Endothelial cell of umbilical vein (primary cell): Measurements from ENCODE around the gene OR2M3. TPM values are rescaled to one million over a fixed set of nuclear protein-coding genes. Genes with fewer than 3 reads are reported as not detected.

Experiments used
- BruUV-seq: library from RNA; stranded (reverse); fragments of 400-500 nt; replicated peaks from 2 replicates; lab custom pipeline; 2021; lab: Mats Ljungman, UMichigan
- CTCF ChIA-PET: fragments of 300-600, 350-600 bp; sonication (Branson Sonifier 250); formaldehyde crosslinking; loops from one replicate; lab custom pipeline; 2021; ENCODE audit warnings: antibody characterized with exemption, inconsistent platforms; lab: Charles Lee
- POLR2A ChIA-PET: fragments of 300-600, 350-600 bp; sonication (Branson Sonifier 250); formaldehyde crosslinking; loops from one replicate; lab custom pipeline; 2021; ENCODE audit warnings: antibody characterized with exemption, inconsistent platforms; lab: Charles Lee
- DNase-seq: peaks from one replicate; pipeline ENCODE4 v3.0.0-alpha.2; 2011; ENCODE audit warnings: low read depth, low spot score
- FAIRE-seq: peaks from 2 replicates; lab custom pipeline; 2011; peaks lifted over from hg19 to GRCh38; lab: Jason Lieb, UNC
- H2AFZ ChIP-seq: 2 replicates; pipeline ENCODE4 v1.6.0; 2012; ENCODE audit warnings: low read depth, low read length, control low read depth, inconsistent platforms
- H3K27ac ChIP-seq: 2 replicates; pipeline ENCODE4 v1.5.1; 2011; ENCODE audit warnings: low read depth, mild to moderate bottlenecking, control low read depth, low read length, moderate library complexity; ENCODE audit not compliant: insufficient read depth
- H3K27me3 ChIP-seq, 2 experiments: 2 replicates each; pipeline versions ENCODE4 v1.6.0 to v1.6.1; 2011; ENCODE audit warnings: low read length in 2 of 2, mixed read lengths in 1 of 2; ENCODE audit not compliant: control insufficient read depth in 2 of 2, insufficient read depth in 2 of 2
- H3K36me3 ChIP-seq, 2 experiments: 2 replicates in 1 of 2; 3 replicates in 1 of 2; pipeline ENCODE4 v1.5.1; 2011; ENCODE audit warnings: low read length in 2 of 2, mild to moderate bottlenecking in 1 of 2, moderate library complexity in 1 of 2; ENCODE audit not compliant: control insufficient read depth in 2 of 2, insufficient read depth in 2 of 2; ENCODE audit errors: extremely low read depth in 1 of 2
- H3K4me1 ChIP-seq: 3 replicates; pipeline ENCODE4 v1.5.1; 2011; ENCODE audit warnings: mild to moderate bottlenecking, low read length; ENCODE audit not compliant: control insufficient read depth, insufficient read depth; ENCODE audit errors: extremely low read depth
- H3K4me2 ChIP-seq: 2 replicates; pipeline ENCODE4 v1.6.1; 2011; ENCODE audit warnings: low read length, control low read depth, mixed read lengths; ENCODE audit not compliant: insufficient read depth
- H3K4me3 ChIP-seq, 3 experiments: fragments of 200-600 bp in 1 of 3; sonication (generic), shearing (Covaris generic) in 1 of 3; replicated peaks in 1 of 3; 2 replicates each; pipeline ENCODE4 v1.5.1; 2011 to 2016; ENCODE audit warnings: control low read depth in 3 of 3, low read length in 3 of 3, mild to moderate bottlenecking in 2 of 3, inconsistent platforms in 1 of 3, low read depth in 1 of 3, moderate library complexity in 1 of 3; ENCODE audit not compliant: insufficient read depth in 1 of 3
- H3K79me2 ChIP-seq: 2 replicates; pipeline ENCODE4 v1.6.0; 2012; ENCODE audit warnings: low read length, inconsistent platforms; ENCODE audit not compliant: control insufficient read depth, insufficient read depth
- H3K9ac ChIP-seq: replicated peaks from 2 replicates; pipeline ENCODE3; 2011; ENCODE audit warnings: low read length, control low read depth; ENCODE audit not compliant: insufficient read depth; ENCODE audit errors: extremely low read depth
- H3K9me1 ChIP-seq: replicated peaks from 3 replicates; pipeline ENCODE4 v1.6.0; 2011; ENCODE audit warnings: mild to moderate bottlenecking, low read length; ENCODE audit not compliant: control insufficient read depth, insufficient read depth; ENCODE audit errors: extremely low read depth
- H3K9me3 ChIP-seq: replicated peaks from 2 replicates; pipeline ENCODE4 v1.5.1; 2012; ENCODE audit warnings: low read length, inconsistent platforms; ENCODE audit not compliant: control insufficient read depth, insufficient read depth
- H4K20me1 ChIP-seq: replicated peaks from 2 replicates; pipeline ENCODE3; 2011; ENCODE audit warnings: mild to moderate bottlenecking, low read length; ENCODE audit not compliant: control insufficient read depth, insufficient read depth; ENCODE audit errors: extremely low read depth
- CTCF ChIP-seq, 2 donors: IDR thresholded peaks; 1 replicate in 1 of 2; 2 replicates in 1 of 2; pipeline ENCODE4 v1.5.1; 2011; ENCODE audit warnings: low read length in 2 of 2, mild to moderate bottlenecking in 2 of 2, moderate library complexity in 2 of 2, control low read depth in 1 of 2, inconsistent platforms in 1 of 2, low read depth in 1 of 2; ENCODE audit not compliant: insufficient read depth in 1 of 2; ENCODE audit errors: extremely low read depth in 1 of 2
- EZH2 ChIP-seq: IDR thresholded peaks from 2 replicates; pipeline ENCODE4 v1.6.1; 2012; ENCODE audit warnings: borderline replicate concordance, low read depth, mild to moderate bottlenecking, moderate library complexity, low read length, inconsistent platforms; ENCODE audit not compliant: severe bottlenecking
- FOS ChIP-seq: IDR thresholded peaks from 2 replicates; pipeline ENCODE4 v1.6.1; 2011; ENCODE audit warnings: mild to moderate bottlenecking, low read length, moderate library complexity, borderline replicate concordance; ENCODE audit not compliant: insufficient read depth
- GATA2 ChIP-seq: IDR thresholded peaks from 2 replicates; pipeline ENCODE4 v1.7.0; 2011; ENCODE audit warnings: low read depth, mild to moderate bottlenecking, moderate library complexity, mixed read lengths, low read length; ENCODE audit not compliant: insufficient read length, insufficient read depth
- JUN ChIP-seq: IDR thresholded peaks from 2 replicates; pipeline ENCODE4 v1.6.1; 2011; ENCODE audit warnings: borderline replicate concordance, low read depth; ENCODE audit not compliant: insufficient read length, insufficient read depth
- MAX ChIP-seq: IDR thresholded peaks from 2 replicates; pipeline ENCODE4 v1.6.1; 2011; ENCODE audit not compliant: insufficient read depth, insufficient read length
- MYC ChIP-seq: IDR thresholded peaks from one replicate; pipeline ENCODE4 v1.6.1; 2011; ENCODE audit warnings: mild to moderate bottlenecking, low read depth, low read length
- POLR2A ChIP-seq: IDR thresholded peaks from 2 replicates; pipeline ENCODE4 v1.6.1; 2012; ENCODE audit warnings: low read depth, mild to moderate bottlenecking, control low read depth, low read length
- POLR2AphosphoS5 ChIP-seq: IDR thresholded peaks from 2 replicates; pipeline ENCODE4 v1.6.1; 2012; ENCODE audit warnings: low read depth, mild to moderate bottlenecking, control low read depth, low read length, moderate library complexity; ENCODE audit not compliant: insufficient read depth
- dilution Hi-C: fragments of 300-500 bp; cut with MboI; formaldehyde crosslinking; loops from one replicate; pipeline ENCODE4 v1.15.0; 2019; ENCODE audit warnings: low sequenced_read_pairs; ENCODE audit not compliant: extremely low pct_ligation_motif_present
- intact Hi-C: fragments of 100-400 bp; cut with micrococcal nuclease; formaldehyde crosslinking; loops from one replicate; pipeline ENCODE4 v1.10.0; 2022
- polyA plus RNA-seq, 4 experiments: library from polyadenylated mRNA; depleted of rRNA in 3 of 4; stranded (reverse) in 3 of 4; unstranded in 1 of 4; fragments of >200 nt; gene quantifications; 2 replicates each; pipeline versions ENCODE4 v1.2.1 to v1.2.3, GENCODE V29; 2011 to 2012; ENCODE audit warnings: missing spikeins in 1 of 4
- total RNA-seq: library from RNA; stranded (reverse); gene quantifications from 2 replicates; pipeline ENCODE4 v1.2.3, GENCODE V29; 2021

The OR2M3 gene
- total and polyA plus RNA-seq, 2 donors (not counting 3 experiments of a cell fraction or from before 2014, with no cell fraction given), result not detected

- ChIA-PET CTCF (no interaction called here), POLR2A (no interaction called here)
- no peaks in the 10 kb centered on the region for H3K9me3 ChIP-seq
- dilution Hi-C loops (no loop called here), intact Hi-C loops (no loop called here)
- no peaks in the 10 kb centered on the region for H3K79me2 ChIP-seq
- DNase-seq, result no peak
- TF ChIP-seq FOS (no peak), JUN (no peak), CTCF (IDR thresholded peaks at IDR 0.05; ENCODE audit: extremely low read depth in 1 of 2, insufficient read depth in 1 of 2, low read depth in 1 of 2, low read length in 2 of 2) (no peak), MYC (no peak), EZH2 (no peak), POLR2AphosphoS5 (no peak), POLR2A (no peak), MAX (no peak), GATA2 (no peak)
- no peaks in the 10 kb centered on the region for H3K4me1 ChIP-seq
- H3K4me2 ChIP-seq, result no peak within 1 kb of the TSS
- no peaks in the 10 kb centered on the region for H3K9me1 ChIP-seq
- BruUV-seq, result no TSS peak
- no peaks in the 10 kb centered on the region for H4K20me1 ChIP-seq
- H3K27me3 ChIP-seq, result no peaks in the 10 kb centered on the region
- no peaks in the 10 kb centered on the region for H3K36me3 ChIP-seq
- no peak within 1 kb of the TSS for H3K9ac ChIP-seq
- H2AFZ ChIP-seq, result no peak within 1 kb of the TSS
- H3K4me3 ChIP-seq, result no peak within 1 kb of the TSS
- no peak for FAIRE-seq
- no peak within 1 kb of the TSS for H3K27ac ChIP-seq
Observed at GRCh38 chr1:248174521-248174920, 22.5 kb upstream of the OR2M3 start, which contains the start of gene OR2M2. Gene OR2M2 (plus strand): TSS chr1:248174821. CDS start chr1:248179986, 5,165 bp downstream.
